HCT116 (cell line): ENCODE measurements around the gene ERG. TPM values are rescaled to one million over a fixed set of nuclear protein-coding genes. Genes with fewer than 3 reads are reported as not detected.

Experiments
- ATAC-seq: fragments of 200-7000 bp; cut with Tn5 transposase; 2 replicates; pipeline ENCODE4 v1.9.1; 2020; ENCODE audit warnings: mild to moderate bottlenecking, moderate library complexity
- BruUV-seq: library from RNA; stranded (reverse); fragments of 400-500 nt; replicated peaks from 2 replicates; lab custom pipeline; 2021; lab: Mats Ljungman, UMichigan
- CTCF ChIA-PET: fragments of 300-600 bp; sonication (Branson Sonifier 250); formaldehyde crosslinking; loops from one replicate; lab custom pipeline; 2021; ENCODE audit warnings: antibody characterized with exemption; lab: Charles Lee
- POLR2A ChIA-PET: fragments of 300-600, 350-600 bp; sonication (Branson Sonifier 250); formaldehyde crosslinking; loops from one replicate; lab custom pipeline; 2021; ENCODE audit warnings: antibody characterized with exemption; lab: Charles Lee
- RAD21 ChIA-PET, 2 experiments: fragments of 300-600 bp; sonication (Branson Sonifier 250); formaldehyde crosslinking; loops; one replicate each; lab custom pipeline; 2023; ENCODE audit warnings: low total read pairs in 2 of 2; ENCODE audit not compliant: uncharacterized antibody in 2 of 2, unreplicated experiment in 2 of 2, low non-redundant PET in 1 of 2; lab: Charles Lee
- DNase-seq: peaks from one replicate; pipeline ENCODE4 v3.0.0-alpha.2; 2010; ENCODE audit warnings: low read depth, low spot score
- H2AFZ ChIP-seq: fragments of 200-600 bp; shearing (Covaris generic), sonication (generic); 2 replicates; pipeline ENCODE4 v1.6.1; 2017; ENCODE audit warnings: low read depth, mixed run types, mixed read lengths, antibody characterized with exemption, low read length; ENCODE audit not compliant: poor library complexity, severe bottlenecking
- H3K27ac ChIP-seq: 2 replicates; pipeline ENCODE4 v1.5.1; 2012; ENCODE audit warnings: low read depth, low read length
- H3K27me3 ChIP-seq: fragments of 200-600 bp; sonication (generic); 2 replicates; pipeline ENCODE4 v1.6.1; 2016; ENCODE audit warnings: mixed run types, low read length, mixed read lengths; ENCODE audit not compliant: insufficient read depth
- H3K36me3 ChIP-seq, 2 experiments: fragments of 200-500 bp in 1 of 2; fragments of 200-600 bp in 1 of 2; sonication (Bioruptor generic) in 1 of 2; sonication (generic) in 1 of 2; 2 replicates each; pipeline versions ENCODE4 v1.5.1 to v1.6.1; 2014 to 2016; ENCODE audit warnings: low read length in 2 of 2, inconsistent platforms in 1 of 2, mixed read lengths in 1 of 2, mixed run types in 1 of 2; ENCODE audit not compliant: insufficient read depth in 2 of 2, control insufficient read depth in 1 of 2
- H3K4me1 ChIP-seq, 2 experiments: fragments of 200-600 bp in 1 of 2; sonication (generic) in 1 of 2; 2 replicates each; pipeline versions ENCODE4 v1.5.1 to v1.6.1; 2012 to 2017; ENCODE audit warnings: low read length in 2 of 2, inconsistent platforms in 1 of 2, mild to moderate bottlenecking in 1 of 2, mixed read lengths in 1 of 2, mixed run types in 1 of 2, moderate library complexity in 1 of 2; ENCODE audit not compliant: insufficient read depth in 2 of 2, control insufficient read depth in 1 of 2
- H3K4me2 ChIP-seq: fragments of 200-600 bp; sonication (generic); 2 replicates; pipeline ENCODE4 v1.6.1; 2017; ENCODE audit warnings: mixed run types, low read length, mixed read lengths
- H3K4me3 ChIP-seq, 2 experiments: fragments of 200-600 bp in 1 of 2; sonication (generic) in 1 of 2; replicated peaks in 1 of 2; 2 replicates each; pipeline ENCODE4 v1.5.1; 2011 to 2016; ENCODE audit warnings: low read length in 2 of 2, control low read depth in 1 of 2, low read depth in 1 of 2, mild to moderate bottlenecking in 1 of 2, mixed read lengths in 1 of 2, mixed run types in 1 of 2
- H3K79me2 ChIP-seq: fragments of 200-600 bp; sonication (generic); 2 replicates; pipeline ENCODE4 v1.6.1; 2017; ENCODE audit warnings: mild to moderate bottlenecking, mixed run types, low read length, moderate library complexity, mixed read lengths; ENCODE audit not compliant: insufficient read depth
- H3K9ac ChIP-seq: fragments of 200-600 bp; sonication (generic); 2 replicates; pipeline ENCODE4 v1.6.1; 2016; ENCODE audit warnings: low read length, mixed read lengths
- H3K9me2 ChIP-seq: fragments of 200-600 bp; sonication (generic), shearing (Covaris generic); 2 replicates; pipeline ENCODE4 v1.6.1; 2017; ENCODE audit warnings: mixed run types, mild to moderate bottlenecking, moderate library complexity; ENCODE audit not compliant: insufficient read depth
- H3K9me3 ChIP-seq, 2 experiments: fragments of 200-500 bp in 1 of 2; fragments of 200-600 bp in 1 of 2; sonication (Bioruptor generic) in 1 of 2; sonication (generic) in 1 of 2; 2 replicates each; pipeline ENCODE4 v1.6.1; 2014 to 2017; ENCODE audit warnings: low read length in 2 of 2, mixed read lengths in 2 of 2, inconsistent platforms in 1 of 2, low read depth in 1 of 2, mild to moderate bottlenecking in 1 of 2, mixed run types in 1 of 2, moderate library complexity in 1 of 2; ENCODE audit not compliant: control insufficient read depth in 1 of 2, insufficient read depth in 1 of 2
- H4K20me1 ChIP-seq: fragments of 200-600 bp; sonication (generic), shearing (Covaris generic); 2 replicates; pipeline ENCODE4 v1.6.1; 2017; ENCODE audit warnings: mixed run types, mild to moderate bottlenecking, moderate library complexity; ENCODE audit not compliant: insufficient read depth
- ATF3 ChIP-seq: IDR thresholded peaks from 2 replicates; pipeline ENCODE4 v1.6.1; 2012
- CEBPB ChIP-seq: IDR thresholded peaks from 2 replicates; pipeline ENCODE4 v1.6.1; 2012; ENCODE audit warnings: low read depth
- EGR1 ChIP-seq: IDR thresholded peaks from 2 replicates; pipeline ENCODE4 v1.6.1; 2012; ENCODE audit warnings: low read depth
- EZH2 ChIP-seq: fragments of 200-600 bp; sonication (generic); IDR thresholded peaks from 2 replicates; pipeline ENCODE4 v1.6.1; 2017; ENCODE audit warnings: antibody characterized with exemption, mixed run types
- REST ChIP-seq: IDR thresholded peaks from 2 replicates; pipeline ENCODE4 v1.6.1; 2012; ENCODE audit warnings: low read depth
- SP1 ChIP-seq: IDR thresholded peaks from 2 replicates; pipeline ENCODE4 v1.6.1; 2012; ENCODE audit warnings: low read depth
- YY1 ChIP-seq: IDR thresholded peaks from 2 replicates; pipeline ENCODE4 v1.6.1; 2011; ENCODE audit warnings: low read length, low read depth, moderate library complexity, mild to moderate bottlenecking; ENCODE audit not compliant: insufficient replicate concordance; ENCODE audit errors: extremely low read depth
- ZBTB33 ChIP-seq: IDR thresholded peaks from 2 replicates; pipeline ENCODE4 v1.6.1; 2011; ENCODE audit warnings: mild to moderate bottlenecking, low read length, moderate library complexity; ENCODE audit not compliant: insufficient replicate concordance; ENCODE audit errors: extremely low read depth
- intact Hi-C: fragments of 100-400 bp; cut with micrococcal nuclease; formaldehyde crosslinking; loops from 2 replicates; pipeline ENCODE4 v1.10.0; 2022
- total RNA-seq: library from RNA; stranded (reverse); gene quantifications from one replicate; pipeline ENCODE4 v1.2.1, GENCODE V29; 2021; ENCODE audit not compliant: unreplicated experiment

ERG gene
- total RNA-seq, 1 experiment from 2014 or later = 0.17 TPM

- Histone ChIP-seq H3K9me3 (no peaks in the 10 kb centered on the region), H2AFZ (no peak overlapping the region), H3K36me3 (no peaks in the 10 kb centered on the region), H3K4me2 (no peak overlapping the region), H3K27ac (no peak overlapping the region), H3K9me2 (no peaks in the 10 kb centered on the region), H3K27me3 (peaks cover 22% of the 10 kb centered on the region), H3K4me3 (no peak overlapping the region), H4K20me1 (no peaks in the 10 kb centered on the region), H3K9ac (no peak overlapping the region), H3K4me1 (no peaks in the 10 kb centered on the region), H3K79me2 (no peaks in the 10 kb centered on the region)
- DNase-seq (no peak), ATAC-seq (no peak)
- no TSS peak for BruUV-seq
- no peak for TF ChIP-seq REST
- no peak for TF ChIP-seq EZH2
- no peak for TF ChIP-seq ZBTB33
- TF ChIP-seq CEBPB = no peak
- TF ChIP-seq YY1 = no peak
- TF ChIP-seq EGR1 = no peak
- TF ChIP-seq SP1 = no peak
- TF ChIP-seq ATF3 = no peak
- CTCF ChIA-PET = no interaction called here
- RAD21 ChIA-PET = no interaction called here
- POLR2A ChIA-PET = no interaction called here
- intact Hi-C loops = no loop called here
Observed at GRCh38 chr21:38471766-38472165, 26.5 kb downstream of the ERG start.
